Trophoblast cell (in vitro differentiated cells and primary cell): ENCODE measurements around the gene SOS1.

ENCODE experiments used
- DNase-seq, 2 donors: peaks; one replicate each; pipeline ENCODE4 v3.0.0-alpha.2; 2016
- H2AFZ ChIP-seq: 2 replicates; pipeline ENCODE4 v1.6.1; 2013; ENCODE audit warnings: low read length, moderate library complexity, mild to moderate bottlenecking; ENCODE audit not compliant: insufficient read depth, poor library complexity
- H2AK5ac ChIP-seq: 2 replicates; pipeline ENCODE4 v1.6.1; 2013; ENCODE audit warnings: mild to moderate bottlenecking, low read length
- H2BK120ac ChIP-seq: 2 replicates; pipeline ENCODE4 v1.6.1; 2013; ENCODE audit warnings: low read length, mild to moderate bottlenecking, moderate library complexity; ENCODE audit not compliant: insufficient read depth, poor library complexity
- H2BK12ac ChIP-seq: 2 replicates; pipeline ENCODE4 v1.6.1; 2013; ENCODE audit warnings: mild to moderate bottlenecking, low read length, moderate library complexity
- H2BK5ac ChIP-seq: 2 replicates; pipeline ENCODE4 v1.6.1; 2013; ENCODE audit warnings: low read length, low read depth, moderate library complexity, mild to moderate bottlenecking; ENCODE audit not compliant: poor library complexity
- H3K14ac ChIP-seq: 2 replicates; pipeline ENCODE4 v1.6.1; 2013; ENCODE audit warnings: mild to moderate bottlenecking, low read length
- H3K18ac ChIP-seq: 2 replicates; pipeline ENCODE4 v1.6.1; 2013; ENCODE audit warnings: mild to moderate bottlenecking, low read length
- H3K23ac ChIP-seq: 2 replicates; pipeline ENCODE4 v1.6.1; 2013; ENCODE audit warnings: low read length
- H3K27ac ChIP-seq: 2 replicates; pipeline ENCODE4 v1.5.1; 2013; ENCODE audit warnings: low read depth, mild to moderate bottlenecking, inconsistent platforms, low read length, moderate library complexity
- H3K27me3 ChIP-seq: 2 replicates; pipeline ENCODE4 v1.6.1; 2013; ENCODE audit warnings: inconsistent platforms, mild to moderate bottlenecking, low read length, moderate library complexity; ENCODE audit not compliant: insufficient read depth
- H3K36me3 ChIP-seq, 2 experiments: 1 replicate in 1 of 2; 2 replicates in 1 of 2; pipeline ENCODE4 v1.6.1; 2013; ENCODE audit warnings: low read length in 2 of 2, mild to moderate bottlenecking in 2 of 2, moderate library complexity in 1 of 2; ENCODE audit not compliant: insufficient read depth in 2 of 2, control insufficient read depth in 1 of 2
- H3K4ac ChIP-seq: 2 replicates; pipeline ENCODE4 v1.6.1; 2013; ENCODE audit warnings: low read depth, mild to moderate bottlenecking, low read length, moderate library complexity
- H3K4me1 ChIP-seq, 2 experiments: 1 replicate in 1 of 2; 2 replicates in 1 of 2; pipeline ENCODE4 v1.6.1; 2013; ENCODE audit warnings: low read length in 2 of 2, mild to moderate bottlenecking in 2 of 2, moderate library complexity in 1 of 2; ENCODE audit not compliant: insufficient read depth in 2 of 2, control insufficient read depth in 1 of 2
- H3K4me2 ChIP-seq: 2 replicates; pipeline ENCODE4 v1.6.1; 2013; ENCODE audit warnings: inconsistent platforms, mild to moderate bottlenecking, low read length, moderate library complexity
- H3K4me3 ChIP-seq: 2 replicates; pipeline ENCODE4 v1.5.1; 2013; ENCODE audit warnings: mild to moderate bottlenecking, low read depth, low read length, inconsistent platforms
- H3K79me1 ChIP-seq: one replicate; pipeline ENCODE4 v1.6.1; 2013; ENCODE audit warnings: low read length
- H3K79me2 ChIP-seq: 2 replicates; pipeline ENCODE4 v1.6.1; 2013; ENCODE audit warnings: low read length, mild to moderate bottlenecking; ENCODE audit not compliant: control insufficient read depth, insufficient read depth, poor library complexity
- H3K9ac ChIP-seq: 2 replicates; pipeline ENCODE4 v1.6.1; 2013; ENCODE audit warnings: mild to moderate bottlenecking, low read length
- H3K9me3 ChIP-seq: 2 replicates; pipeline ENCODE4 v1.6.1; 2013; ENCODE audit warnings: low read depth, mild to moderate bottlenecking, control low read depth, inconsistent platforms, low read length; ENCODE audit not compliant: insufficient read depth
- H4K12ac ChIP-seq: 2 replicates; pipeline ENCODE4 v1.6.1; 2013; ENCODE audit warnings: low read depth, mild to moderate bottlenecking, low read length, moderate library complexity
- H4K8ac ChIP-seq: 2 replicates; pipeline ENCODE4 v1.6.1; 2013; ENCODE audit warnings: low read depth, mild to moderate bottlenecking, low read length, moderate library complexity
- H4K91ac ChIP-seq: one replicate; pipeline ENCODE4 v1.6.1; 2013; ENCODE audit warnings: low read depth, mild to moderate bottlenecking, low read length, moderate library complexity
- WGBS: extraction: QIAGEN DNeasy Blood & Tissue Kit; methylation state at CpG from one replicate; pipeline ENCODE4 v1.1.7; 2013; ENCODE audit warnings: missing lambda C conversion rate; ENCODE audit not compliant: insufficient read length, insufficient coverage; ENCODE audit errors: extremely low coverage; 5-methylcytosine and 5-hydroxymethylcytosine counted together

SOS1 gene

GRCh38 chr2:38982498-38982897, 138.4 kb downstream of the SOS1 start:
- H2BK120ac ChIP-seq, result no peak overlapping the region
- no peak overlapping the region for H2AK5ac ChIP-seq
- no peak overlapping the region for H2AFZ ChIP-seq
- no peaks in the 10 kb centered on the region for H3K27me3 ChIP-seq
- H3K18ac ChIP-seq, result no peak overlapping the region
- no peaks in the 10 kb centered on the region for H3K79me1 ChIP-seq
- H4K91ac ChIP-seq, result no peak overlapping the region
- H2BK12ac ChIP-seq, result no peak overlapping the region
- H3K14ac ChIP-seq, result no peak overlapping the region
- no peak overlapping the region for H3K9ac ChIP-seq
- H3K4me2 ChIP-seq, result no peak overlapping the region
- H4K8ac ChIP-seq, result no peak overlapping the region
- H2BK5ac ChIP-seq, result no peak overlapping the region
- no peaks in the 10 kb centered on the region for H3K79me2 ChIP-seq
- H3K4me1 ChIP-seq, result no peaks in the 10 kb centered on the region
- no peak for DNase-seq
- H3K9me3 ChIP-seq, result no peaks in the 10 kb centered on the region
- no peak overlapping the region for H3K4me3 ChIP-seq
- no CpG with 5 or more reads among the region's 1 CpG for WGBS
- peaks cover 5 to 9% of the 10 kb centered on the region in 2 experiments for H3K36me3 ChIP-seq
- no peak overlapping the region for H3K4ac ChIP-seq
- H3K23ac ChIP-seq, result no peak overlapping the region
- H4K12ac ChIP-seq, result no peak overlapping the region
- no peak overlapping the region for H3K27ac ChIP-seq

- no peak overlapping the region for H2AK5ac ChIP-seq
- no peak overlapping the region for H3K14ac ChIP-seq
- H2BK12ac ChIP-seq, result no peak overlapping the region
- H3K36me3 ChIP-seq, result peaks cover 5 to 9% of the 10 kb centered on the region in 2 experiments
- H3K79me2 ChIP-seq, result no peaks in the 10 kb centered on the region
- no peak overlapping the region for H3K9ac ChIP-seq
- no peak overlapping the region for H4K8ac ChIP-seq
- WGBS, result 100% methylated on average over 2 of the region's 8 CpGs
- no peak overlapping the region for H2AFZ ChIP-seq
- H3K9me3 ChIP-seq, result no peaks in the 10 kb centered on the region
- H3K27me3 ChIP-seq, result no peaks in the 10 kb centered on the region
- no peak overlapping the region for H3K27ac ChIP-seq
- DNase-seq, result no peak
- no peak overlapping the region for H3K4ac ChIP-seq
- no peak overlapping the region for H2BK120ac ChIP-seq
- H3K4me3 ChIP-seq, result no peak overlapping the region
- H3K18ac ChIP-seq, result no peak overlapping the region
- no peak overlapping the region for H3K23ac ChIP-seq
- no peaks in the 10 kb centered on the region for H3K79me1 ChIP-seq
- no peak overlapping the region for H3K4me2 ChIP-seq
- H3K4me1 ChIP-seq, result no peaks in the 10 kb centered on the region
- H2BK5ac ChIP-seq, result no peak overlapping the region
- H4K12ac ChIP-seq, result no peak overlapping the region
- no peak overlapping the region for H4K91ac ChIP-seq
Measured at GRCh38 chr2:38981670-38982357, 139.0 kb downstream of the SOS1 start.

GRCh38 chr2:38981003-38981669, 139.7 kb downstream of the SOS1 start:
- H3K4me1 ChIP-seq, result no peaks in the 10 kb centered on the region
- no peak overlapping the region for H2BK5ac ChIP-seq
- no peak overlapping the region for H4K91ac ChIP-seq
- H2AK5ac ChIP-seq, result no peak overlapping the region
- no peak overlapping the region for H3K4ac ChIP-seq
- H3K4me2 ChIP-seq, result no peak overlapping the region
- H4K8ac ChIP-seq, result no peak overlapping the region
- no peak overlapping the region for H2BK12ac ChIP-seq
- H3K36me3 ChIP-seq, result peaks cover 4 to 9% of the 10 kb centered on the region in 2 experiments
- H3K27me3 ChIP-seq, result no peaks in the 10 kb centered on the region
- H3K79me1 ChIP-seq, result no peaks in the 10 kb centered on the region
- H4K12ac ChIP-seq, result no peak overlapping the region
- H3K23ac ChIP-seq, result no peak overlapping the region
- no peak overlapping the region for H2BK120ac ChIP-seq
- DNase-seq, result no peak
- H3K9ac ChIP-seq, result no peak overlapping the region
- H3K9me3 ChIP-seq, result no peaks in the 10 kb centered on the region
- H3K79me2 ChIP-seq, result no peaks in the 10 kb centered on the region
- no peak overlapping the region for H3K27ac ChIP-seq
- WGBS, result no CpG with 5 or more reads among the region's 3 CpGs
- no peak overlapping the region for H3K14ac ChIP-seq
- H3K4me3 ChIP-seq, result no peak overlapping the region
- no peak overlapping the region for H3K18ac ChIP-seq
- no peak overlapping the region for H2AFZ ChIP-seq

GRCh38 chr2:38978908-38979307, 141.9 kb downstream of the SOS1 start:
- Histone ChIP-seq H3K4me1 (no peaks in the 10 kb centered on the region), H3K4me3 (no peak overlapping the region), H3K36me3 (no peaks in the 10 kb centered on the region), H3K4me2 (no peak overlapping the region), H2BK5ac (no peak overlapping the region), H3K9ac (no peak overlapping the region), H4K91ac (no peak overlapping the region), H3K79me2 (no peaks in the 10 kb centered on the region), H3K4ac (no peak overlapping the region), H3K14ac (no peak overlapping the region), H3K18ac (no peak overlapping the region), H3K9me3 (no peaks in the 10 kb centered on the region), H2BK120ac (no peak overlapping the region), H3K79me1 (no peaks in the 10 kb centered on the region), H3K27ac (no peak overlapping the region), H2AFZ (no peak overlapping the region), H3K23ac (no peak overlapping the region), H2AK5ac (no peak overlapping the region), H4K12ac (no peak overlapping the region), H4K8ac (no peak overlapping the region), H2BK12ac (no peak overlapping the region), H3K27me3 (no peaks in the 10 kb centered on the region)
- WGBS, result no CpG with 5 or more reads among the region's 3 CpGs
- no peak for DNase-seq
